ENCODE measurements around the gene PEAK3.

GRCh38 chr19:2252797-2253105 lies 29.2 kb downstream of the PEAK3 start:
- TF ChIP-seq, protein P1, sequence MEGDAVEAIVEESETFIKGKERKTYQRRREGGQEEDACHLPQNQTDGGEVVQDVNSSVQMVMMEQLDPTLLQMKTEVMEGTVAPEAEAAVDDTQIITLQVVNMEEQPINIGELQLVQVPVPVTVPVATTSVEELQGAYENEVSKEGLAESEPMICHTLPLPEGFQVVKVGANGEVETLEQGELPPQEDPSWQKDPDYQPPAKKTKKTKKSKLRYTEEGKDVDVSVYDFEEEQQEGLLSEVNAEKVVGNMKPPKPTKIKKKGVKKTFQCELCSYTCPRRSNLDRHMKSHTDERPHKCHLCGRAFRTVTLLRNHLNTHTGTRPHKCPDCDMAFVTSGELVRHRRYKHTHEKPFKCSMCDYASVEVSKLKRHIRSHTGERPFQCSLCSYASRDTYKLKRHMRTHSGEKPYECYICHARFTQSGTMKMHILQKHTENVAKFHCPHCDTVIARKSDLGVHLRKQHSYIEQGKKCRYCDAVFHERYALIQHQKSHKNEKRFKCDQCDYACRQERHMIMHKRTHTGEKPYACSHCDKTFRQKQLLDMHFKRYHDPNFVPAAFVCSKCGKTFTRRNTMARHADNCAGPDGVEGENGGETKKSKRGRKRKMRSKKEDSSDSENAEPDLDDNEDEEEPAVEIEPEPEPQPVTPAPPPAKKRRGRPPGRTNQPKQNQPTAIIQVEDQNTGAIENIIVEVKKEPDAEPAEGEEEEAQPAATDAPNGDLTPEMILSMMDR (IDR thresholded peaks at IDR 0.05), result no peak
- no peak for TF ChIP-seq POLR2A (IDR thresholded peaks at IDR 0.05)
